ENCODE results near the gene LAGE3.

Gene LAGE3

GRCh38 chrX:154478728-154479622 is at the start of gene LAGE3:
Gene LAGE3, minus strand, starts transcription at chrX:154479281. Its CDS starts 366 bp downstream, at chrX:154478915.
- H3K4me3 ChIP-seq (ENCODE audit: low read length) = peak within 1 kb of the TSS; percentile 43
- no peaks in the 10 kb centered on the region for H3K27me3 ChIP-seq (ENCODE audit: insufficient read depth, low read length)
- H2AFZ ChIP-seq (ENCODE audit: low read depth, low read length) = peak within 1 kb of the TSS; percentile 4
- no peaks in the 10 kb centered on the region for H3K36me3 ChIP-seq (ENCODE audit: insufficient read depth, low read length)
- H3K4me1 ChIP-seq (ENCODE audit: insufficient read depth, low read length) = peaks cover 6% of the 10 kb centered on the region
- no peaks in the 10 kb centered on the region for H3K9me3 ChIP-seq (ENCODE audit: low read length)

GRCh38 chrX:154526901-154527675 is 48.0 kb upstream of the LAGE3 start:
- Histone ChIP-seq H3K27me3 (ENCODE audit: insufficient read depth, low read length) (no peaks in the 10 kb centered on the region), H3K36me3 (ENCODE audit: insufficient read depth, low read length) (peaks cover 2% of the 10 kb centered on the region), H3K4me3 (ENCODE audit: low read length) (peak overlapping the region; percentile 6), H2AFZ (ENCODE audit: low read depth, low read length) (no peak overlapping the region), H3K4me1 (ENCODE audit: insufficient read depth, low read length) (peaks cover 10% of the 10 kb centered on the region), H3K9me3 (ENCODE audit: low read length) (no peaks in the 10 kb centered on the region)

GRCh38 chrX:154525606-154526490 is 46.8 kb upstream of the LAGE3 start:
- Histone ChIP-seq H3K36me3 (ENCODE audit: insufficient read depth, low read length) (no peaks in the 10 kb centered on the region), H3K27me3 (ENCODE audit: insufficient read depth, low read length) (no peaks in the 10 kb centered on the region), H3K9me3 (ENCODE audit: low read length) (no peaks in the 10 kb centered on the region), H3K4me1 (ENCODE audit: insufficient read depth, low read length) (peaks cover 10% of the 10 kb centered on the region), H2AFZ (ENCODE audit: low read depth, low read length) (no peak overlapping the region), H3K4me3 (ENCODE audit: low read length) (no peak overlapping the region)

GRCh38 chrX:154519389-154519788 is 40.3 kb upstream of the LAGE3 start:
- Histone ChIP-seq H3K4me1 (ENCODE audit: insufficient read depth, low read length) (peaks cover 15% of the 10 kb centered on the region), H3K9me3 (ENCODE audit: low read length) (no peaks in the 10 kb centered on the region), H3K36me3 (ENCODE audit: insufficient read depth, low read length) (no peaks in the 10 kb centered on the region), H3K27me3 (ENCODE audit: insufficient read depth, low read length) (no peaks in the 10 kb centered on the region), H3K4me3 (ENCODE audit: low read length) (no peak overlapping the region), H2AFZ (ENCODE audit: low read depth, low read length) (no peak overlapping the region)

- Histone ChIP-seq H2AFZ (ENCODE audit: low read depth, low read length) (no peak overlapping the region), H3K9me3 (ENCODE audit: low read length) (no peaks in the 10 kb centered on the region), H3K4me3 (ENCODE audit: low read length) (peak overlapping the region; percentile 51), H3K4me1 (ENCODE audit: insufficient read depth, low read length) (peaks cover 15% of the 10 kb centered on the region), H3K36me3 (ENCODE audit: insufficient read depth, low read length) (no peaks in the 10 kb centered on the region), H3K27me3 (ENCODE audit: insufficient read depth, low read length) (no peaks in the 10 kb centered on the region)
Measured at GRCh38 chrX:154517101-154517781, 38.2 kb upstream of the LAGE3 start.

- no peaks in the 10 kb centered on the region for H3K36me3 ChIP-seq (ENCODE audit: insufficient read depth, low read length)
- H3K4me3 ChIP-seq (ENCODE audit: low read length) = peak overlapping the region; percentile 51
- peak overlapping the region; percentile 37 for H2AFZ ChIP-seq (ENCODE audit: low read depth, low read length)
- peaks cover 15% of the 10 kb centered on the region for H3K4me1 ChIP-seq (ENCODE audit: insufficient read depth, low read length)
- H3K27me3 ChIP-seq (ENCODE audit: insufficient read depth, low read length) = no peaks in the 10 kb centered on the region
- no peaks in the 10 kb centered on the region for H3K9me3 ChIP-seq (ENCODE audit: low read length)
Measured at GRCh38 chrX:154516656-154517100, 37.6 kb upstream of the LAGE3 start.

- H2AFZ ChIP-seq (ENCODE audit: low read depth, low read length) = peak within 1 kb of the TSS; percentile 37
- no peaks in the 10 kb centered on the region for H3K36me3 ChIP-seq (ENCODE audit: insufficient read depth, low read length)
- H3K4me1 ChIP-seq (ENCODE audit: insufficient read depth, low read length) = peaks cover 15% of the 10 kb centered on the region
- H3K27me3 ChIP-seq (ENCODE audit: insufficient read depth, low read length) = no peaks in the 10 kb centered on the region
- no peaks in the 10 kb centered on the region for H3K9me3 ChIP-seq (ENCODE audit: low read length)
- H3K4me3 ChIP-seq (ENCODE audit: low read length) = peak within 1 kb of the TSS; percentile 55
Measured at GRCh38 chrX:154515966-154516655, 37.0 kb upstream of the LAGE3 start, which contains the start of gene FAM3A. Gene FAM3A, minus strand, starts transcription at chrX:154516232. Its CDS starts 460 bp downstream, at chrX:154515772.

GRCh38 chrX:154515090-154515965 is 36.2 kb upstream of the LAGE3 start:
- Histone ChIP-seq H2AFZ (ENCODE audit: low read depth, low read length) (no peak overlapping the region), H3K4me1 (ENCODE audit: insufficient read depth, low read length) (peaks cover 15% of the 10 kb centered on the region), H3K36me3 (ENCODE audit: insufficient read depth, low read length) (no peaks in the 10 kb centered on the region), H3K27me3 (ENCODE audit: insufficient read depth, low read length) (no peaks in the 10 kb centered on the region), H3K4me3 (ENCODE audit: low read length) (peak overlapping the region; percentile 55), H3K9me3 (ENCODE audit: low read length) (no peaks in the 10 kb centered on the region)

GRCh38 chrX:154513716-154514115 is 34.6 kb upstream of the LAGE3 start:
- Histone ChIP-seq H2AFZ (ENCODE audit: low read depth, low read length) (no peak overlapping the region), H3K36me3 (ENCODE audit: insufficient read depth, low read length) (no peaks in the 10 kb centered on the region), H3K4me3 (ENCODE audit: low read length) (no peak overlapping the region), H3K27me3 (ENCODE audit: insufficient read depth, low read length) (no peaks in the 10 kb centered on the region), H3K4me1 (ENCODE audit: insufficient read depth, low read length) (peaks cover 15% of the 10 kb centered on the region), H3K9me3 (ENCODE audit: low read length) (peaks cover 7% of the 10 kb centered on the region)

GRCh38 chrX:154512879-154513553 is 33.9 kb upstream of the LAGE3 start:
- Histone ChIP-seq H3K36me3 (ENCODE audit: insufficient read depth, low read length) (no peaks in the 10 kb centered on the region), H3K4me1 (ENCODE audit: insufficient read depth, low read length) (peaks cover 14% of the 10 kb centered on the region), H3K9me3 (ENCODE audit: low read length) (peaks cover 7% of the 10 kb centered on the region), H3K27me3 (ENCODE audit: insufficient read depth, low read length) (no peaks in the 10 kb centered on the region), H2AFZ (ENCODE audit: low read depth, low read length) (no peak overlapping the region), H3K4me3 (ENCODE audit: low read length) (no peak overlapping the region)

GRCh38 chrX:154511761-154512160 is 32.7 kb upstream of the LAGE3 start:
- peaks cover 2% of the 10 kb centered on the region for H3K4me1 ChIP-seq (ENCODE audit: insufficient read depth, low read length)
- no peaks in the 10 kb centered on the region for H3K27me3 ChIP-seq (ENCODE audit: insufficient read depth, low read length)
- no peak overlapping the region for H3K4me3 ChIP-seq (ENCODE audit: low read length)
- no peak overlapping the region for H2AFZ ChIP-seq (ENCODE audit: low read depth, low read length)
- H3K9me3 ChIP-seq (ENCODE audit: low read length) = peaks cover 7% of the 10 kb centered on the region
- H3K36me3 ChIP-seq (ENCODE audit: insufficient read depth, low read length) = peaks cover 2% of the 10 kb centered on the region

Measured in neuron (in vitro differentiated cells).